ENCODE measurements around the gene SLC28A1.

The SLC28A1 gene

GRCh38 chr15:84886211-84886983 lies 1.9 kb downstream of the SLC28A1 start:
- H3K4me3 ChIP-seq (ENCODE audit: low read depth, low read length) = no peak overlapping the region
- TF ChIP-seq CTCF (IDR thresholded peaks at IDR 0.05; ENCODE audit: low read depth, low read length, missing control alignments) = no peak
- no peak for DNase-seq (ENCODE audit: low read depth)

- no peak for DNase-seq (ENCODE audit: low read depth)
- TF ChIP-seq CTCF (IDR thresholded peaks at IDR 0.05; ENCODE audit: low read depth, low read length, missing control alignments) = no peak
- H3K4me3 ChIP-seq (ENCODE audit: low read depth, low read length) = no peak overlapping the region
Observed at GRCh38 chr15:84886984-84887299, 2.5 kb downstream of the SLC28A1 start.

- DNase-seq (ENCODE audit: low read depth) = no peak
- H3K4me3 ChIP-seq (ENCODE audit: low read depth, low read length) = no peak overlapping the region
- TF ChIP-seq CTCF (IDR thresholded peaks at IDR 0.05; ENCODE audit: low read depth, low read length, missing control alignments) = no peak
Observed at GRCh38 chr15:84887938-84888337, 3.5 kb downstream of the SLC28A1 start.

GRCh38 chr15:84888639-84889038 lies 4.2 kb downstream of the SLC28A1 start:
- no peak for TF ChIP-seq CTCF (IDR thresholded peaks at IDR 0.05; ENCODE audit: low read depth, low read length, missing control alignments)
- H3K4me3 ChIP-seq (ENCODE audit: low read depth, low read length) = no peak overlapping the region
- no peak for DNase-seq (ENCODE audit: low read depth)

- DNase-seq (ENCODE audit: low read depth) = no peak
- no peak overlapping the region for H3K4me3 ChIP-seq (ENCODE audit: low read depth, low read length)
- no peak for TF ChIP-seq CTCF (IDR thresholded peaks at IDR 0.05; ENCODE audit: low read depth, low read length, missing control alignments)
Observed at GRCh38 chr15:84889313-84889990, 5.0 kb downstream of the SLC28A1 start.

- no peak for TF ChIP-seq CTCF (IDR thresholded peaks at IDR 0.05; ENCODE audit: low read depth, low read length, missing control alignments)
- DNase-seq (ENCODE audit: low read depth) = no peak
Observed at GRCh38 chr15:84889991-84890669, 5.7 kb downstream of the SLC28A1 start.

More at GRCh38 chr15:84889991-84890669, 5.7 kb downstream of the SLC28A1 start:
- H3K4me3 ChIP-seq (ENCODE audit: low read depth, low read length) = no peak overlapping the region
